ENCODE data around the gene LSMEM2. TPM values are rescaled to one million over a fixed set of nuclear protein-coding genes. Genes with fewer than 3 reads are reported as not detected.

LSMEM2 gene
- total RNA-seq, 6 donors from 2014 or later: 0.14 to 0.59 TPM; not detected in 4

GRCh38 chr3:50274371-50275104 is 4.3 kb upstream of the LSMEM2 start:
- TF ChIP-seq POLR2AphosphoS5 (IDR thresholded peaks at IDR 0.05) (no peak), CTCF (IDR thresholded peaks at IDR 0.05) (peak; percentile 73 to 83 (median 82))
- 35 to 39% methylated on average over 18 to 26 of the region's 26 CpGs for WGBS, 2 donors
- H3K27me3 ChIP-seq: peaks cover 0 to 13% (median 5%) of the 10 kb centered on the region in 4 donors
- ATAC-seq (ENCODE audit: low FRiP score in 2 of 2) (peak; percentile 24 to 51), DNase-seq (peak in 1 of 2 donors; percentile 80)
- no peaks in the 10 kb centered on the region for H3K9me3 ChIP-seq
- peaks cover 0 to 28% (median 8%) of the 10 kb centered on the region in 4 donors for H3K36me3 ChIP-seq
- peaks cover 22 to 54% (median 38%) of the 10 kb centered on the region in 4 donors for H3K4me1 ChIP-seq
- H3K4me3 ChIP-seq: peak overlapping the region in 1 of 4 donors; percentile 48
- H3K27ac ChIP-seq: no peak overlapping the region

- TF ChIP-seq POLR2A (IDR thresholded peaks at IDR 0.05) (no peak), CTCF (IDR thresholded peaks at IDR 0.05) (no peak), EP300 (IDR thresholded peaks at IDR 0.05) (no peak), POLR2AphosphoS5 (IDR thresholded peaks at IDR 0.05) (no peak)
- Histone ChIP-seq H3K9me3 (no peaks in the 10 kb centered on the region), H3K27me3 (peaks cover 0 to 13% (median 5%) of the 10 kb centered on the region in 4 donors), H3K4me1 (peaks cover 22 to 47% (median 31%) of the 10 kb centered on the region in 4 donors), H3K27ac (no peak overlapping the region), H3K36me3 (peaks cover 0 to 28% (median 8%) of the 10 kb centered on the region in 4 donors), H3K4me3 (no peak overlapping the region)
- ATAC-seq (ENCODE audit: low FRiP score in 2 of 2) (no peak), DNase-seq (peak in 1 of 2 donors; percentile 87)
- WGBS, 2 donors: 77 to 91% methylated on average over 15 to 65 of the region's 65 CpGs
Measured at GRCh38 chr3:50275141-50275995, 3.5 kb upstream of the LSMEM2 start.

- 71 to 77% methylated on average over 34 to 73 of the region's 79 CpGs for WGBS, 2 donors
- Histone ChIP-seq H3K27me3 (peaks cover 0 to 13% (median 5%) of the 10 kb centered on the region in 4 donors), H3K4me1 (peaks cover 21 to 43% (median 28%) of the 10 kb centered on the region in 4 donors), H3K27ac (no peak overlapping the region), H3K9me3 (no peaks in the 10 kb centered on the region), H3K4me3 (no peak overlapping the region), H3K36me3 (peaks cover 0 to 28% (median 8%) of the 10 kb centered on the region in 4 donors)
- DNase-seq (peak in 1 of 2 donors; percentile 87), ATAC-seq (ENCODE audit: low FRiP score in 2 of 2) (no peak)
- TF ChIP-seq CTCF (IDR thresholded peaks at IDR 0.05) (no peak), EP300 (IDR thresholded peaks at IDR 0.05) (no peak), POLR2A (IDR thresholded peaks at IDR 0.05) (no peak), POLR2AphosphoS5 (IDR thresholded peaks at IDR 0.05) (no peak)
Measured at GRCh38 chr3:50275996-50276761, 2.7 kb upstream of the LSMEM2 start.

- ATAC-seq (ENCODE audit: low FRiP score in 2 of 2) (no peak), DNase-seq (no peak)
- TF ChIP-seq CTCF (IDR thresholded peaks at IDR 0.05) (no peak), POLR2AphosphoS5 (IDR thresholded peaks at IDR 0.05) (no peak), EP300 (IDR thresholded peaks at IDR 0.05) (no peak), POLR2A (IDR thresholded peaks at IDR 0.05) (no peak)
- peaks cover 18 to 38% (median 25%) of the 10 kb centered on the region in 4 donors for H3K4me1 ChIP-seq
- 87% methylated on average over 16 to 17 of the region's 17 CpGs for WGBS, 2 donors
- no peak overlapping the region for H3K4me3 ChIP-seq
- H3K9me3 ChIP-seq: no peaks in the 10 kb centered on the region
- H3K36me3 ChIP-seq: peaks cover 0 to 28% (median 8%) of the 10 kb centered on the region in 4 donors
- H3K27ac ChIP-seq: no peak overlapping the region
- H3K27me3 ChIP-seq: peaks cover 0 to 13% (median 5%) of the 10 kb centered on the region in 4 donors
Measured at GRCh38 chr3:50276762-50277101, 2.2 kb upstream of the LSMEM2 start.
